ENCODE data around the gene AAGAB. TPM values are rescaled to one million over a fixed set of nuclear protein-coding genes. Genes with fewer than 3 reads are reported as not detected.

Gene AAGAB
- total RNA-seq, 1 donor from 2014 or later = 68.0 TPM

DNA sequence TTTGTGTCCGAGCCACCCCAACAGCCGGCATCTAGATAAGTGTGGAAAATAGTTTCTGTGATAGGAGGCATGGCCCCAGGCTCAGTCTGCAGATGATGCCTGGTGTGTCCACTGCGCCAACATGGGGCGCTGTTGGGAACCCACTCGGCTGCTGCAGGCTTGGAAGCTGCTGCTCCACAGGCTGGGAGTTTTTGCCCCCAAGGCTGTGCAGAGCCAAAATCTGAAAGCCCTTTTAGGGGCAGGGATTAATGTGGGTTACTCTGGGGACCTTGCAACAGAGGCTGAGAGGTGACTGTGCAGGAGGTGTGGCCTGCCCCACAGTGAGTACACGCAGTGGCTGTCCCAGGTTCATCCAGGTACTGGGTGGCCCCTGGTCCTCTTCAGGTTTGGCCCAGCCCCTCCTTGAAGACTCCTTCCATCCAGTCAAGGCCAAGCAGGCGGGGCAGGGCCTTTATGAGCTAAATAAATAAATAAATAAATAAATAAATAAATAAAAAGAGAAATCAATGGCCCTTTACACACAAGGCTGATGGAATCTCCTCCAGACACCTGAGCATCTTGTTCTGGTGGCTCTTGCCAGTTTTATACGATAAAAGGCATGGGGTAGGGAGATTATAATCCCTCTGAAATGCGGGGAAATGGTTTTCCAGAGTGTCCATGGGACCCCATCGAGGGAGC is 73.8 kb downstream of the AAGAB start:
- Mint-ChIP-seq H3K4me3 (no peak overlapping the region), H3K27me3 (ENCODE audit: insufficient read depth, low read depth) (peaks cover 3% of the 10 kb centered on the region), H3K36me3 (peaks cover 45% of the 10 kb centered on the region), H3K27ac (no peak overlapping the region), H3K9me3 (no peaks in the 10 kb centered on the region), H3K4me1 (peaks cover 21% of the 10 kb centered on the region)
- no peak overlapping the region for H3K9ac ChIP-seq
- no peaks in the 10 kb centered on the region for H3K9me3 ChIP-seq (ENCODE audit: low read depth)
- H3K27ac ChIP-seq = no peak overlapping the region
- no peak overlapping the region for H3K4me3 ChIP-seq
- H3F3A ChIP-seq (ENCODE audit: low read depth) = no peaks in the 10 kb centered on the region
- H3K4me2 ChIP-seq = no peak overlapping the region
- no peak overlapping the region for H2AFZ ChIP-seq (replicated peaks)
- no peaks in the 10 kb centered on the region for H3K36me3 ChIP-seq
- DNase-seq (ENCODE audit: low spot score) = peak; percentile 30
- H4K20me1 ChIP-seq (ENCODE audit: low read depth) = peaks cover 5% of the 10 kb centered on the region
- no peaks in the 10 kb centered on the region for H3K27me3 ChIP-seq
- H3K4me1 ChIP-seq = peaks cover 13% of the 10 kb centered on the region
- no peak for TF ChIP-seq EZH2 (IDR thresholded peaks at IDR 0.05)
- TF ChIP-seq, protein P1, sequence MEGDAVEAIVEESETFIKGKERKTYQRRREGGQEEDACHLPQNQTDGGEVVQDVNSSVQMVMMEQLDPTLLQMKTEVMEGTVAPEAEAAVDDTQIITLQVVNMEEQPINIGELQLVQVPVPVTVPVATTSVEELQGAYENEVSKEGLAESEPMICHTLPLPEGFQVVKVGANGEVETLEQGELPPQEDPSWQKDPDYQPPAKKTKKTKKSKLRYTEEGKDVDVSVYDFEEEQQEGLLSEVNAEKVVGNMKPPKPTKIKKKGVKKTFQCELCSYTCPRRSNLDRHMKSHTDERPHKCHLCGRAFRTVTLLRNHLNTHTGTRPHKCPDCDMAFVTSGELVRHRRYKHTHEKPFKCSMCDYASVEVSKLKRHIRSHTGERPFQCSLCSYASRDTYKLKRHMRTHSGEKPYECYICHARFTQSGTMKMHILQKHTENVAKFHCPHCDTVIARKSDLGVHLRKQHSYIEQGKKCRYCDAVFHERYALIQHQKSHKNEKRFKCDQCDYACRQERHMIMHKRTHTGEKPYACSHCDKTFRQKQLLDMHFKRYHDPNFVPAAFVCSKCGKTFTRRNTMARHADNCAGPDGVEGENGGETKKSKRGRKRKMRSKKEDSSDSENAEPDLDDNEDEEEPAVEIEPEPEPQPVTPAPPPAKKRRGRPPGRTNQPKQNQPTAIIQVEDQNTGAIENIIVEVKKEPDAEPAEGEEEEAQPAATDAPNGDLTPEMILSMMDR (IDR thresholded peaks at IDR 0.05) = peak; percentile 40
- no peak for TF ChIP-seq EZH2phosphoT487 (IDR thresholded peaks at IDR 0.05)
- no peaks in the 10 kb centered on the region for H3K79me2 ChIP-seq (ENCODE audit: low read depth)

DNA sequence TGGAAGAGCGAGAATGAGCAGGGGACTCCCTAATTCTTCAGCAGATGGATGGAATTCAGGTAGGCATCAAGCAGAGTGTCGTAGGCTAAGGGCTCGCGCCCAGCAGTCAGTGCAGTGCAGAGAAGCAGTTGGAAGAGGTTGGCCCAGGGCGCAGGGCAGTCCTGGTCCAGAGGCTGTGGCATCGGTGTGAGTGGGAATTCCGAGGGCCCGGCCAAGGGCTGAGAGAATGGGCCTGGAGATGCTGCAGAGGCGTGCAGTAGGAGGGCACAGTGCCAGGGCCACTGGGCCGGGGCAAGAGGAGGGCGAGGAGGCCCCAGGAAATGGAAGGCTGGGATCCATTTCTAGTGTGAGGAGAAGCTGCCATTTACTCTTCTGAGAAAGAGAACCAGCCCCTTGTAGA is 74.4 kb downstream of the AAGAB start:
- Histone ChIP-seq H3K36me3 (no peaks in the 10 kb centered on the region), H4K20me1 (ENCODE audit: low read depth) (peaks cover 5% of the 10 kb centered on the region), H3K9me3 (ENCODE audit: low read depth) (no peaks in the 10 kb centered on the region), H3K79me2 (ENCODE audit: low read depth) (no peaks in the 10 kb centered on the region), H3K9ac (no peak overlapping the region), H3F3A (ENCODE audit: low read depth) (no peaks in the 10 kb centered on the region), H3K4me2 (no peak overlapping the region), H3K27me3 (no peaks in the 10 kb centered on the region), H3K27ac (no peak overlapping the region), H2AFZ (replicated peaks) (no peak overlapping the region), H3K4me3 (no peak overlapping the region), H3K4me1 (peaks cover 14% of the 10 kb centered on the region)
- Mint-ChIP-seq H3K4me3 (peak overlapping the region; percentile 3), H3K27ac (no peak overlapping the region), H3K27me3 (ENCODE audit: insufficient read depth, low read depth) (peaks cover 3% of the 10 kb centered on the region), H3K4me1 (peaks cover 25% of the 10 kb centered on the region), H3K36me3 (peaks cover 44% of the 10 kb centered on the region), H3K9me3 (no peaks in the 10 kb centered on the region)
- TF ChIP-seq EZH2phosphoT487 (IDR thresholded peaks at IDR 0.05) = no peak
- TF ChIP-seq, protein P1 (IDR thresholded peaks at IDR 0.05) = no peak
- no peak for DNase-seq (ENCODE audit: low spot score)

DNA sequence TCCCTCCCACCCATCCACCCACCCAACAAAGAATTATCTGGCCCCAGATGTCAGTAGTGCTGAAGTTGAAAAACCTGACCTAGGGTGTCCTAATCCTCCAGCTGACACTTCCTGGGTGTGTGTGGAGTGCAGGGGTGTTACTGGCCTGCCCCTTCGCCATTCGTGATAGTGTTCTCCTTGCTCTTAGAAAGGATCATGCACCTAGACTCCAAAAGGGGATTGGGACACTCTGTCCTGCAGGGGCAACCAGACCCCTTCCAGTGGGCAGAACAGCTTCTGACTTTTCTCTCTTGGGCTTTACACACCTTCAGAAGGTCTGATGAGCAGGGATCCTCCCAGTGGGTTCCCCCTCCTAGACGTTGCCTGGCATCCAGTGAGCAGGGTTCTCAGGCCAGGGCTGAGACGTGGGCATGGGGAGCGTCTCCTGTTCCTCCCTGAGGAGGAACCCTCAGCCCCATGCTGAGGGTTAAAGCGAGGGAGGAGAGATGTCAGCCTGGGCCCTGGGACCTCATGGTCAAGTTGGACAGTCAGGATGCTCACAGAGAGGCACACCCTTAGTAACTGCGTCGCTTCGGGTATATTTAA is 75.0 kb downstream of the AAGAB start:
- peaks cover 5% of the 10 kb centered on the region for H4K20me1 ChIP-seq (ENCODE audit: low read depth)
- H3F3A ChIP-seq (ENCODE audit: low read depth) = no peaks in the 10 kb centered on the region
- H3K27ac Mint-ChIP-seq = peak overlapping the region; percentile 82
- no peaks in the 10 kb centered on the region for H3K9me3 Mint-ChIP-seq
- H3K36me3 ChIP-seq = no peaks in the 10 kb centered on the region
- H3K9ac ChIP-seq = no peak overlapping the region
- no peaks in the 10 kb centered on the region for H3K9me3 ChIP-seq (ENCODE audit: low read depth)
- H3K36me3 Mint-ChIP-seq = peaks cover 46% of the 10 kb centered on the region
- no peaks in the 10 kb centered on the region for H3K79me2 ChIP-seq (ENCODE audit: low read depth)
- H3K4me3 ChIP-seq = no peak overlapping the region
- peaks cover 3% of the 10 kb centered on the region for H3K27me3 Mint-ChIP-seq (ENCODE audit: insufficient read depth, low read depth)
- DNase-seq (ENCODE audit: low spot score) = no peak
- TF ChIP-seq EZH2phosphoT487 (IDR thresholded peaks at IDR 0.05) (no peak), EZH2 (IDR thresholded peaks at IDR 0.05) (no peak)
- TF ChIP-seq, protein P1 (IDR thresholded peaks at IDR 0.05) = no peak
- H3K4me1 ChIP-seq = peaks cover 14% of the 10 kb centered on the region
- H3K4me3 Mint-ChIP-seq = no peak overlapping the region
- H3K4me1 Mint-ChIP-seq = peaks cover 28% of the 10 kb centered on the region
- no peak overlapping the region for H2AFZ ChIP-seq (replicated peaks)
- no peak overlapping the region for H3K4me2 ChIP-seq
- no peaks in the 10 kb centered on the region for H3K27me3 ChIP-seq
- no peak overlapping the region for H3K27ac ChIP-seq
